Raji (cell line): ENCODE results near the gene SCARB1.

Experiments used
- POLR2A ChIP-seq: IDR thresholded peaks from 2 replicates; pipeline ENCODE4 v1.6.1; 2011; ENCODE audit warnings: low read depth, low read length, control low read depth; ENCODE audit not compliant: insufficient read depth

SCARB1 gene

GRCh38 chr12:124884587-124885438, 21.1 kb upstream of the SCARB1 start:
- TF ChIP-seq POLR2A: no peak; the same call in 1 of the 2 replicates

DNA sequence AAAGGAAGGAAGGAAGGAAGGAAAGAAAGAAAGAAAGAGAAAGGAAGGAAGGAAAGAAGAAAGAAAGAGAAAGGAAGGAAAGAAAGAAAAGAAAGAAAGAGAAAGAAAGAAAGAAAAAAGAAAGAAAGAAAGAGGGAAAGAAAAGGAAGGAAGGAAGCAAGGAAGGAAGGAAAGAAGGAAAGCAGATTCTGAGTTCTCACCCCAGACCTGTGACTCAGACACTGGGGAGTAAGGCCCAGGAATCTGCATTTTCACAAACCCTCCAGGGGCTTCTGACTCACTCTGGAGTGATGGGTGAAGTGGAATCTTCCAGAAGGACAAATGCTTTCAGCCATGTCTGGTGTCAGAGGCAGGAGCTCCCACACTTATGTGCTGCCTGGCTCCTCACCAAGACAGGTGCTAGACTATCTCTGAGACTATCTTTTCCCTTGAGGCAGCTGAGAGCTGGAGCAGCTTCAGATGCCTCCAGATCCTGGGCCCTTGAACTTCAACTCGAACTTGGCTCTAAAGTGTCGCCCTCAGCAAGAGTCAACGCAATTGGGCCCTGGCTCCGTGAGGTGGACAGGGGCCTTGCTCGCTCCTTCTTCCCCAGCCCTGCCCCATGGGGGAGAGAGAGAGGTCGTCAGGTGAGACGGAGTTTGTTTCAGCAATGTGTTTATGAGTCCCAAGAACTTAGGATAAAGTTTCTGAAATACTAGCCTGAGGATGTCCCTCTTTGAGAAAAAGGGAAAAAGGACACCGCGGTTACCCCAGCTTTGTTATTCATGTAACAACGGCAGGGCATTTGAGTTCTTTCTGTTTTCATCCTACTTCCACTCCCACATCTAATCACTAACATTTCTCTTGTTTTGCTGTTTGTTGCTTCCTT, 19.8 kb upstream of the SCARB1 start:
- no peak for TF ChIP-seq POLR2A

- TF ChIP-seq POLR2A: no peak
These were observed 17.5 kb upstream of the SCARB1 start for GRCh38 chr12:124881123-124881522.

- no peak for TF ChIP-seq POLR2A
These were observed 15.3 kb upstream of the SCARB1 start for GRCh38 chr12:124878795-124879516.

DNA sequence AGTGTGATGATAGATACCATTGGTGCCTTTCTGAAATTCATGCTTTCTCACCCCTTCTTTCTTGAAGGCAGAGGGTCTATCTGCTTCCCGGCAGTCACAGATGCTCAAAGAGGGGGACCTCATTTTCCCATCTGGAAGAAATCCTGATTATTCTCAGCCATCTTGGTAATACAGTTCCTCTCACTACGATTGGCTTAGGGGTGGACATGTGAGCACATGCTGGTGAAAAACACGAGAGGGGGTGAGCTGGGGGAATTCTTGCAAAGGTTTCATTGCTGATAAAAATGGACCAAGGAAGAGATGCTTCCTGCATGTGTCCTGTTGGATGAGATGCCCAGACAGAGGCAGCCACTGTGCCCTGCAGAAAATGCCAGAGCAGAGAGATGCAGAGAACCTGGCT, 13.8 kb upstream of the SCARB1 start:
- no peak for TF ChIP-seq POLR2A

DNA sequence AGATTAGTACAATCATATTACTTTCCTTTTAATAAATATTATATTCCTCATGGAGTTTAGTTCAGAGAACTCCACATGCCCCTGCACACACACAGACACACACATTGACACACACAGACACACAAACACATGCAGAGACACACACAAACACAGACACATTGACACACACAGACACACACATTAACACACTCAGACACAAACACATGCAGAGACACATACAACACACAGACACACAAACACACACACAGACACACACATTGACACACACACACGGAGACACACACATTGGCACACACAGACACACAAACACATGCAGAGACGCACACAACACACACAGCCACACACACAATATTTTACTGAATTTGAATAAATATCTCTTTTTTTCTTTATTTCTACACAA, 12.5 kb upstream of the SCARB1 start:
- no peak for TF ChIP-seq POLR2A

DNA sequence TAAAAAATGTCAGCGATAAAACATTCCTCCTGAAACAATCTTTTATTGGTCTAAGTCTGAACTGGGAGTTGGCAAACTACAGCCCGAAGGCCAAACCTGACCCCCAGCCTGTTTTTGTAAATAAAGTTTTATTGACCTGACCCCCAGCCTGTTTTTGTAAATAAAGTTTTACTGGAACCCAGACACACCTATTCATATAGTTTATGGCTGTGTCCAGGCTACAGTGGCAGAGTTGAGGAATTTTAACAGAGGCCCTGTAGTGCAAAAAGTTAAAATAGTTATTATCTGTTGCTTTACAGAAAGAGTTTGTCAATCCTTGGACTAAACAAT, 12.1 kb upstream of the SCARB1 start:
- TF ChIP-seq POLR2A: no peak

DNA sequence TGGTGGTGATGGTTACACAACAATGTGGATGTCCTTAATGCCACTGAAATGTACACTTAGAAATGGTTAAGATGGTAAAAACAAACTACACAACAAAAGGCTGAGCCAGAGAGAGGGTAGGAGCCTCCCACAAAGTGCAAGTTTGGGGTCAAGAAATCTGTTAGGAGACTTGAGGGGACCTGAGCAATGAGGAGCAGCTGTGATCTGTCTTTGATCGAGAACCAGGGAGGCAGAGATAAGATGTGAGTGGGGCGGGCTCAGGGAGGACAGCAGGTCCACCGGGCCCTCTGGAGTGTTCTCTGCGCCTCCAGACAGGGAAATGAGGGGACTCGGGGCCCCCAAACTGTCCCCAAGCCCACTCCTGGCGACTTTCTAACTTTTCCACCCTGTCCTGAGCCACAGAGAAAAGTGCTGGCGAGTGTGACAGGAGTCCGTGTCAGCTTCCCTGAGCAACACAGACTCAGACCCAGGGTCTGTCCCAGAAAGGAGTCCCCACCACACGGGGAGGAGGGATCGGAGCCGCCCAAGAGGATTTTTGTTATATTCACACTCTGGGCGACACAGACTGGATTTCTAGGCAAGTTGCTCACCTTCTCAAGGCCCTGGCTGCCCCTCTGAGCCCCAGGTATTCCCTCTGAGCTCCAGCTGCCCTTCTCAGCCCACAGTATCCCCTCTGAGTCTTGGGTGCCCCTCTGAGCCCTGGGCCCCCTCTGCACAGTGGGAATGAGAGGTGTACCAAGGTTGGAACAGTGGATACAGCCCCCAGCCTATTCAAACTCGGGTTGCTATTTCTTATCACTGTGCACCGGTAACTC, 11.5 kb upstream of the SCARB1 start:
- no peak for TF ChIP-seq POLR2A

DNA sequence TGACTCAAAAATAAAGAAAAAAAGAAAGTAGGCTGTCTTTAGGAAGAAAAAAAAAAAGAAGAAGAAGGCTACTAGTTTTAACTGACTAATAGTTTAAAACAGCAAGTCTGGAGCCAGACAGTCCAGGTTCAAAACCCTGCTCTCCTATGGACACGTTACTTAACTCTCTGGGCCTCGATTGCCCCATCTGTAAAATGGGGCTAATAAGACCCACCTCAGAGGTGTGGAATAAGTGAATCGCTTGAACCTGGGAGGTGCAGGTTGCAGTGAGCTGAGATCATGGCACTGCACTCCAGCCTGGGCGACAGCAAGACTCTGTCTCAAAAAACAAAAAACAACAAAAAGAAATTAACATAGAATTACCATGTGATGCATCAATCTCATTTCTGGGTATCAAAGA, 10.5 kb upstream of the SCARB1 start:
- no peak for TF ChIP-seq POLR2A

GRCh38 chr12:124872068-124872719, 8.5 kb upstream of the SCARB1 start:
- no peak for TF ChIP-seq POLR2A

GRCh38 chr12:124871297-124871696, 7.6 kb upstream of the SCARB1 start:
- TF ChIP-seq POLR2A: no peak

GRCh38 chr12:124870515-124870914, 6.9 kb upstream of the SCARB1 start:
- TF ChIP-seq POLR2A: no peak

GRCh38 chr12:124869059-124869665, 5.5 kb upstream of the SCARB1 start:
- no peak for TF ChIP-seq POLR2A
